K562 (cell line): ENCODE results near the gene MAGIX. TPM values are rescaled to one million over a fixed set of nuclear protein-coding genes. Genes with fewer than 3 reads are reported as not detected.
A peak's percentile ranks its signal among the peaks of the same experiment; 100 is the strongest.

Experiments
- KLF16 ChIP-seq: IDR thresholded peaks from 2 replicates; pipeline ENCODE4 v1.6.1; 2016; ENCODE audit warnings: antibody characterized with exemption
- MED1 ChIP-seq: sonication (generic); formaldehyde crosslinking; IDR thresholded peaks from 2 replicates; pipeline ENCODE4 v1.8.1; 2023; ENCODE audit warnings: missing genetic modification reagents, borderline replicate concordance
- MEIS2 ChIP-seq: fragments of 450-650 bp; IDR thresholded peaks from 2 replicates; pipeline ENCODE4 v1.6.1; 2014; ENCODE audit warnings: mild to moderate bottlenecking; ENCODE audit not compliant: partially characterized antibody
- PRMT5 ChIP-seq: sonication (generic); formaldehyde crosslinking; IDR thresholded peaks from 2 replicates; pipeline ENCODE4 v1.5.0; 2020; ENCODE audit warnings: missing genetic modification reagents
- SP2 ChIP-seq: IDR thresholded peaks from 2 replicates; pipeline ENCODE4 v1.6.1; 2011; ENCODE audit warnings: mild to moderate bottlenecking, low read depth, low read length, moderate library complexity; ENCODE audit not compliant: poor library complexity, severe bottlenecking; ENCODE audit errors: extremely low read depth
- TSC22D4 ChIP-seq: fragments of 450-650 bp; IDR thresholded peaks from 2 replicates; pipeline ENCODE4 v1.6.1; 2016; ENCODE audit warnings: missing genetic modification characterization, missing biosample characterization, control low read depth
- ZNF12 ChIP-seq: sonication (generic); formaldehyde crosslinking; IDR thresholded peaks from 2 replicates; pipeline ENCODE4 v1.4.0; 2020; ENCODE audit warnings: mild to moderate bottlenecking, missing genetic modification reagents
- ZNF174 ChIP-seq: fragments of 250-450 bp; sonication (Bioruptor Pico); IDR thresholded peaks from 2 replicates; pipeline ENCODE4 v1.4.0; 2020; ENCODE audit warnings: mild to moderate bottlenecking
- ZNF3 ChIP-seq: fragments of 250-450 bp; sonication (Bioruptor Pico); IDR thresholded peaks from 2 replicates; pipeline ENCODE4 v1.5.0; 2021; ENCODE audit warnings: mild to moderate bottlenecking, moderate library complexity
- ZNF57 ChIP-seq: fragments of 450-650 bp; formaldehyde crosslinking; IDR thresholded peaks from 2 replicates; pipeline ENCODE4 v1.4.0; 2020; ENCODE audit warnings: mild to moderate bottlenecking, moderate library complexity
- polyA plus RNA-seq, 8 experiments: library from polyadenylated mRNA; depleted of rRNA in 4 of 8; stranded (reverse) in 5 of 8; unstranded in 3 of 8; fragments of >200 nt; fragmentation: Nextera tagmentation in 2 of 8; fragmentation: Illumina TruSeq in 1 of 8; extraction: Ambion mirVana in 2 of 8; extraction: Trizol in 1 of 8; gene quantifications; 2 replicates each; pipeline versions ENCODE4 v1.2.1 to v1.2.3, GENCODE V29; 2011 to 2014; ENCODE audit warnings: inconsistent platforms in 1 of 8, missing spikeins in 1 of 8
- total RNA-seq, 7 experiments: library from RNA; depleted of rRNA in 6 of 7; stranded (reverse); fragments of >200 nt in 6 of 7; fragmentation: Illumina TruSeq in 2 of 7; extraction: Trizol in 2 of 7; gene quantifications; 2 replicates each; pipeline versions ENCODE4 v1.2.1 to v1.2.3, GENCODE V29; 2011 to 2021; ENCODE audit warnings: low replicate concordance in 1 of 7
- TF ChIP-seq, protein P1 (sequence below): conservative IDR thresholded peaks from 2 replicates; pipeline ENCODE4 v1.6.1; 2011; ENCODE audit warnings: low read depth, mild to moderate bottlenecking, low read length; ENCODE audit not compliant: control insufficient read depth
- TF ChIP-seq, protein P2 (sequence below): fragments of 200-400 bp; formaldehyde crosslinking; IDR thresholded peaks from 2 replicates; pipeline ENCODE4 v1.6.1; 2017; ENCODE audit warnings: mild to moderate bottlenecking, low read depth, low read length, moderate library complexity

The MAGIX gene
- total and polyA plus RNA-seq, 9 of the 15 experiments (the other 6 are each of a cell fraction or from before 2014, with no cell fraction given), result 0.08 to 3.5 (median 0.47) TPM

DNA sequence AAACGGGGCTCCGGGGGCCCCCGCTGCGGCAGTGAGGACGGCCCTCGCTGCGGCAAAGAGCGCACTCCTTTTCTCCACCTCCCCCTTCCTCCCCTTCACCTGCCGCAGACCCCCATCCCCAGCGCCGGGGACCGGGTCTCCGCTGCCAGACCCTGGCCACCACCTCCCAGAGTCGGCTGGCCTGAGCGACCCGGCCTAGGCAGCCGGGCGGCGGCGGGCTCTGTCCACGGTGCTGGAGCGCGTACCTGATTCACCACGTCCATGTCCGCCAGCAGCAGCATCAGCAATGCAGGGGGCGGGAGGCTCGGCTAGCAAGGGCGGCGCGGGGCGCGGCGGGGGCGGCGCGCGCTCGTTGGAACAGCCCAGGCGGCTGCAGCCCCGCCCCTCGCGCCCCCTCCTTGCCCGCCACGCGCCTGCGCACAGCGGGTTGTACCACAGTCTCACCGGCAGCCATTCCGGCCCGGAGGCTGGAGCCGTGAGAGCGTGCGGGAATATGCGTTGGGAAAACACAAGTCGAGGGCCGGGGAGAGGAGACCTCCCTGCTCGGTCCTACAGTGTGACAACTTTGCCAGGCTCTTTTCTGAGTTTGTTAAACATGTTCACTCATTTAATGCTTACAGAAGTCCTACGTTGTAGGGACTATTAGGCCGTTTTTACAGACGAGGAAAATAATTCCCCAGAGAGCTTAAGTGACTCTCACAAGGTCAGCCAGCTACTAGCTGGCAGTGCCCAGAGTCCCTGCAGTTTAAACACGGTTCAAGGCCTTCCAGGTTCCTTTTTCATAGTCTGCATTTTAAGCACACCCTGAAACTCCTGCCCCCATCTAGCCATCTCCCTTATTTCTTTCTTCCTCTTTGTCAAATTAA lies 37.6 kb downstream of the MAGIX start, which contains the start of gene SYP (continued):
- TF ChIP-seq, protein P1, sequence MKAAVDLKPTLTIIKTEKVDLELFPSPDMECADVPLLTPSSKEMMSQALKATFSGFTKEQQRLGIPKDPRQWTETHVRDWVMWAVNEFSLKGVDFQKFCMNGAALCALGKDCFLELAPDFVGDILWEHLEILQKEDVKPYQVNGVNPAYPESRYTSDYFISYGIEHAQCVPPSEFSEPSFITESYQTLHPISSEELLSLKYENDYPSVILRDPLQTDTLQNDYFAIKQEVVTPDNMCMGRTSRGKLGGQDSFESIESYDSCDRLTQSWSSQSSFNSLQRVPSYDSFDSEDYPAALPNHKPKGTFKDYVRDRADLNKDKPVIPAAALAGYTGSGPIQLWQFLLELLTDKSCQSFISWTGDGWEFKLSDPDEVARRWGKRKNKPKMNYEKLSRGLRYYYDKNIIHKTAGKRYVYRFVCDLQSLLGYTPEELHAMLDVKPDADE, result peak; percentile 85; the same call in 1 of the 2 replicates
- TF ChIP-seq SP2 (no peak), MEIS2 (peak; percentile 79), TSC22D4 (tag) (no peak), ZNF12 (CRISPR knock-in tag) (peak; percentile 60; the same call in 1 of the 2 replicates), MED1 (CRISPR knock-in tag) (no peak), KLF16 (no peak), ZNF174 (no peak), PRMT5 (peak; percentile 90), ZNF57 (CRISPR knock-in tag) (no peak), ZNF3 (CRISPR knock-in tag) (no peak)
- TF ChIP-seq, protein P2, sequence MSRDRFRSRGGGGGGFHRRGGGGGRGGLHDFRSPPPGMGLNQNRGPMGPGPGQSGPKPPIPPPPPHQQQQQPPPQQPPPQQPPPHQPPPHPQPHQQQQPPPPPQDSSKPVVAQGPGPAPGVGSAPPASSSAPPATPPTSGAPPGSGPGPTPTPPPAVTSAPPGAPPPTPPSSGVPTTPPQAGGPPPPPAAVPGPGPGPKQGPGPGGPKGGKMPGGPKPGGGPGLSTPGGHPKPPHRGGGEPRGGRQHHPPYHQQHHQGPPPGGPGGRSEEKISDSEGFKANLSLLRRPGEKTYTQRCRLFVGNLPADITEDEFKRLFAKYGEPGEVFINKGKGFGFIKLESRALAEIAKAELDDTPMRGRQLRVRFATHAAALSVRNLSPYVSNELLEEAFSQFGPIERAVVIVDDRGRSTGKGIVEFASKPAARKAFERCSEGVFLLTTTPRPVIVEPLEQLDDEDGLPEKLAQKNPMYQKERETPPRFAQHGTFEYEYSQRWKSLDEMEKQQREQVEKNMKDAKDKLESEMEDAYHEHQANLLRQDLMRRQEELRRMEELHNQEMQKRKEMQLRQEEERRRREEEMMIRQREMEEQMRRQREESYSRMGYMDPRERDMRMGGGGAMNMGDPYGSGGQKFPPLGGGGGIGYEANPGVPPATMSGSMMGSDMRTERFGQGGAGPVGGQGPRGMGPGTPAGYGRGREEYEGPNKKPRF, result no peak
